ENCODE measurements around the gene L2HGDH.
"Not testable (repeated sequence)": the region's sequence is repeated elsewhere in the genome, so short reads cannot be mapped to it uniquely, and the experiment has no call there.

L2HGDH gene

GRCh38 chr14:50311972-50312733, at the start of gene L2HGDH, which contains the start of gene DMAC2L:
TSS of gene L2HGDH (minus strand) at chr14:50312229. CDS start at chr14:50312150, 79 bp downstream.
TSS of gene DMAC2L (plus strand) at chr14:50312324. CDS start at chr14:50321488, 9,164 bp downstream.
- DNase-seq (ENCODE audit: extremely low read depth in 1 of 2, low read depth in 1 of 2): peak; percentile 80 to 86

- DNase-seq (ENCODE audit: extremely low read depth in 1 of 2, low read depth in 1 of 2): no peak
These were observed 48.8 kb upstream of the L2HGDH start for GRCh38 chr14:50360851-50361250.

DNA sequence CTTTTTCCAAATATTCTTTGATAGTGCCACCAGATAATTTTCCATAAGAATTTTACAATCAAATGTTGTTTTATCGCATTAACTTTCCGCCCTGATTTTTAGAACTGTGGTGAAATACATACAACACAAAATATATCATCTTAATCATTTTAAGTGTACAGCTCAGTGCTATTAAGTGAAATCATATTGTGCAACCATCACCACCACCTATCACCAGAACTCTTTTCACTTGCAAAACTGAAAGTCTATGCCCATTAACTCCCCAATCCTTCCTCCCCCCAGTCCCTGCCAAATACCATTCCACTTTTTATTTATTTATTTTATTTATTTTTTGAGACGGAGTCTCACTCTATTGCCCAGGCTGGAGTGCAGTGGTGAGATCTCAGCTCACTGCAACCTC, 48.1 kb upstream of the L2HGDH start:
- DNase-seq (ENCODE audit: extremely low read depth in 1 of 2, low read depth in 1 of 2): no peak

DNA sequence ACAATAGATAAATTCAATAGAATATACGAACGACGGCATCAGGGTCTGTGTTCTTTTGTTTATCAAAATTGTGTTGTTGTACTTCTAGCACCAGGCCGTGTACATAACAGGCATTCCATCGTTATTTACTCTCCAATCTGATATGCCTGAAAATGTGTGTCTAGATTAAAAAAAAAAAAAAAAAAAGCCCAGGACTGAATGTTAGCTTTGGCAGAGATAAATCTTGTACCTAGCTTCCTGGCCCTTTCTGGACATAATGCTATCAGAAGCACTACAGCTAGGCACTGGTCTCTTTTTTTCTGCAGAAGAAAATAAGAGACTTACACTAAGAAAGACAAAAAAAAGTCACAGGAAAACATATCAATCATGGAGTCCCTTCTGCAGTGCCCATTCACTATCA, 47.6 kb upstream of the L2HGDH start:
- no peak for DNase-seq (ENCODE audit: extremely low read depth in 1 of 2, low read depth in 1 of 2)

GRCh38 chr14:50357753-50358395, 45.8 kb upstream of the L2HGDH start:
- DNase-seq (ENCODE audit: extremely low read depth in 1 of 2, low read depth in 1 of 2): no peak

- DNase-seq (ENCODE audit: extremely low read depth in 1 of 2, low read depth in 1 of 2): no peak
These were observed 45.1 kb upstream of the L2HGDH start for GRCh38 chr14:50357124-50357523.

DNA sequence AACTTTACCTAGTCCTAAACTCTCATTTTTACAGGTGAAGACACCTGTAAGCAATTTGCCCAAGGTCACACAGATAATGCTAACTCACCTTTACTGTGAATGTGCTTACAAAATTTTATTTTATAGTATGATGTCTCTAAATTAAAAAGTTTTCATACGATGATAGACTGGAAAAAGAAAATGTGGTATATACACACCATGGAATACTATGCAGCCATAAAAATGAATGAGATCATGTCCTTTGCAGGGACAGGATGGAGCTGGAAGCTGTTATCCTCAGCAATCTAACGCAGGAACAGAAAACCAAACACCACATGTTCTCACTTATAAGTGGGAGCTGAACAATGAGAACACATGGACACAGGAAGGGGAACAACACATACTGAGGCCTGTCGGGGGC, 44.3 kb upstream of the L2HGDH start:
- not testable (repeated sequence) for DNase-seq (ENCODE audit: extremely low read depth in 1 of 2, low read depth in 1 of 2)

GRCh38 chr14:50355692-50356091, 43.7 kb upstream of the L2HGDH start:
- DNase-seq (ENCODE audit: extremely low read depth in 1 of 2, low read depth in 1 of 2): no peak

DNA sequence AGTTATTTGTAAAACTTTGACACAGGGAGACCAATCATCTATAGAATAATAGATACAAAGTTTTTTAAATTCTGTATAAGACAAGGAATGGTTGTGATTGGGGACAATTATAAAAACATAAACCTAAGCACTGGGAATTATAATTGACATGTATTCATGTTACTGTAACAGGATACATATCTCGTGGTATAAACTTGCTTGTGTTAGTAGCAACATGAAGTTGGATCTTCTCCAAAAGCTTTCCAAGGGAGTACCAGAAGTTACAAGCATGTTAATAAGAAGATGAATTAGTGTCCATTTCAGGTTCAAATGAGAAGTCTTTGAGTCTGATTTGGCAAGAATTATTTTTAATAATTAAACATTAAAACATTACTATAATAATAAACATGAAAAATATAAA, 42.5 kb upstream of the L2HGDH start:
- no peak for DNase-seq (ENCODE audit: extremely low read depth in 1 of 2, low read depth in 1 of 2)

- DNase-seq (ENCODE audit: extremely low read depth in 1 of 2, low read depth in 1 of 2): no peak
These were observed 41.1 kb upstream of the L2HGDH start for GRCh38 chr14:50353126-50353525.

DNA sequence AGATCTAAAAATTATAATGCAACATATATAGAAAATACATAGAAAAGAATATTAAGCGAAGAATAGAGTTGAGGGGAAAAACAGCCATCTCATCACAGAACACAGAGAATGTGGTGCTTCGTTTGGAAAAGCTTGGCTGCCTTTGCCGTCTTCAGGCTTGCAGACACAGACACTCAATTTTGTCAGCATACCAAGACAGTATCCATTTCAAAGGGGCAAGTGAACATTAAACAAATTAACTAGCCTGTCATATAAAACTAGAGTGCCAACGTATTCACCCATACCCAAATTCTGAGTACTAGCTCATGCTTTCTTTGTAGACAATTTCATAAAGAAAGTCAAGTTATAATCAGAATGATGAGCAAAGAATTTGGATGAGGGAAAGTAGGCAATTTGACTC, 40.6 kb upstream of the L2HGDH start:
- DNase-seq (ENCODE audit: extremely low read depth in 1 of 2, low read depth in 1 of 2): no peak

DNA sequence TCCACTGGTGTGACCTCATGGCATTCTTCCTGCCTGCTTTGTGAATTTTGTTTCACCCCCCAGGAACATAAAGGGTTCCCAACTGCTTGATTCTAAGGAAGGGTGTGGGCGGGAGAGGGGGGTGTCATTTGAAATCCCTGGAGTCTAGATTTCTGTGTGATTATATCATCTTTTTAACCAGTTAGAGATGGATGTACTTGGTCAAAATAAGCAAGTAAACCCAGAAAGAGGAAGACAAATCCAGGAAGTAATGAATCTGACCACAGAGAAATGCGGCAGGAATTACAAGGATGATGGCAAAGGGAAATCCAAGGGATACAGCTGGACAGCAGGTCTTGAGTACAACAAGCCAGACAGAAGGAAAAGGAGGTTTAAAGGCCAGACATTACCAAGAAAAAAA, 38.9 kb upstream of the L2HGDH start:
- DNase-seq (ENCODE audit: extremely low read depth in 1 of 2, low read depth in 1 of 2): no peak

DNA sequence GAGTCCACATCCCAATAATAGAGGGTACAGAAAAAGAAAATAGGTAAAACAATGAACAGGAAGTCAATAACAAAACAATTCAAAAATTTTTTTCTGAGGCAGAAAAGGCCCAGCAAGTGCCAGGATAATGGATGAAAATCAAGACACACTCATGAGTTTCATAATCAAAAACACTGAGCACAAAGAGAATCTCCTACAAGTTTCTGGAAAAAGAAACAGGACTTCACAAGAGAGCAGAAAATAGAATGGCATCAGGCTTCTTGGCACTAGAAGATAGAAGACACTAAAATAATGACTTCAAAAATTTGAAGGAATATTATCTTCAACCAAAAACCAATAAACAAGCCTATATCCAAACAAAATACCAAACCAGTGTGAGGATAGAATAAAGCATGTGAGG, 36.9 kb upstream of the L2HGDH start:
- DNase-seq (ENCODE audit: extremely low read depth in 1 of 2, low read depth in 1 of 2): no peak

DNA sequence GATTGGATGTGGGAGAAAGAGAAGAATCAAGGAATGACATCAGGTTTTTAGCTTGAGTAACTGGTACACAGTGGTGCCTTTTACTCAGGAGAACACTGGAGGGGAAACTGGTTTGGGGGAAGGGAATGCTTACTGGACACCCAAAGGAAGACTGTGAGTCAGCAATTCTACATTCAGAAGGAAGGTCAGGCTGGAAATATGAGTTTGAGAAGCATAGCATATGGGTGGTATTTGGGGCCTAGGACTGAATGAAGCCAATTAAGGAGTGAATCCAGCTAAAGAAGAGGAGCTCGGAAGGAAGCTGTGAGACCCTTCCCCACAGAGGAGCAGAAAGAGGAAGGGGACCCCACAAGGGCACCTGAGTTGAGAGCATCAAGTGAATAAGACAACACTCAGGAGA, 35.5 kb upstream of the L2HGDH start:
- DNase-seq (ENCODE audit: extremely low read depth in 1 of 2, low read depth in 1 of 2): no peak

GRCh38 chr14:50345846-50346422, 33.9 kb upstream of the L2HGDH start:
- DNase-seq (ENCODE audit: extremely low read depth in 1 of 2, low read depth in 1 of 2): no peak

DNA sequence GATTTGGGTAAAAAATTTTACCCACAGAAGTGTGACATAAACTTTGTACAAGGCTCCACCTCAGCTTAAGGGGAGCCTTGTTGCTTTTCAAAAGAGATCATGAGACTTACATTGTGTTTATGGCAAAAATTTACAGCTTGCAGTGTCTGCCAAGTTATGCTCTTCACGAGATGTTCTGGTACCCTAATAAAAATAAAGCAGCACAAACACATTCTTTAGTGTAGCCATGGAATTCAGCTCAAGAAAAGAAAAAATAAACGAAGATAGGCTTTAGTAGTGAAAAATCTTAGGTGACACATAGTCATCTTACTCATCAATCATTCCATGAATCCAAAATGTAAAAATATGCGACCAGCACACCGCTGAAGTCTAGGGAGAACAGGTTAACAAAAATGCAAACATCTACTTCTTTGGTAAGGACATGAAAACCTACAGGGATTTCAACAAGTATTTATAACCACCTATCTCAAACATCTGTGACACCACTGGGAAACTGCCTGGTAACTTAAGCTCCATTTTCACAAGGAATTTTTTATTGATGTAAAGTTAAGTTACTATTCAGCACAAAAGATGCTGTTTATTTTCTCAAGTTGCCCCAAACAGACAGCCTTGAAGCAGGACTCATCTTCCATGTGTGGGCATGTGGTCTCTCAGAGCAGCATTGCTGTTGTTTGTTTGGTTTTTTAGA, 33.0 kb upstream of the L2HGDH start:
- DNase-seq (ENCODE audit: extremely low read depth in 1 of 2, low read depth in 1 of 2): no peak

DNA sequence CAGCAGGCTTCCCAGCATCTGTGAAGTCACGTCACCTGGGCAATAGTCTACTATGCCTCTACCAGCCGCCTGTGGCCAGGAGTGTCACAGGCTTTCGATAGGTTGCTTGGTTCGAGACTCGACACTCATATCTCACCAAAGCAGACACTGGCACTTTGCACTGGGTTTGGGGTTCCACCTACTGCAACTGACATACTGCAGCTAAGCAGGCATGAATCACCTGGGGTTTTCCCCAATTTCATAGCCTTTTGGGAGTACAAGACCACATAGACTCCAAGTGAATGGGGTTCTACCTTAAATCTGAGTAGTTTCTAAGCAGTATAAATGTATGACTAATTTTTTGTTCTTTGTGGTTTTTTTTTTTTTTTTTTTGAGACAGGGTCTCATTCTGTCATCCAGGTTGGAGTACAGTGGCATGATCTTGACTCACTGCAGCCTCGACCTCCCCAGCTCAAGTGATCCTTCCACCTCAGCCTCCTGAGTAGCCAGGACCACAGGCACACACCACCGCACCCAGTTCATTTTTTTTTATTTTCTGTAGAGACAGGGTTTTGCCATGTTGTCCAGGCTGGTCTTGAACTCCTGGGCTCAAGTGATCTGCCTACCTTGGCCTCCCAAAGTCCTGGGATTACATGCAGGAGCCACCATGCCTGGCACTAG, 32.2 kb upstream of the L2HGDH start:
- DNase-seq (ENCODE audit: extremely low read depth in 1 of 2, low read depth in 1 of 2): peak; percentile 56 to 81

- DNase-seq (ENCODE audit: extremely low read depth in 1 of 2, low read depth in 1 of 2): no peak
These were observed 31.4 kb upstream of the L2HGDH start for GRCh38 chr14:50343434-50343833.

- DNase-seq (ENCODE audit: extremely low read depth in 1 of 2, low read depth in 1 of 2): peak in 1 of 2 donors; percentile 32
These were observed 30.4 kb upstream of the L2HGDH start for GRCh38 chr14:50342221-50343078.

- no peak for DNase-seq (ENCODE audit: extremely low read depth in 1 of 2, low read depth in 1 of 2)
These were observed 28.9 kb upstream of the L2HGDH start for GRCh38 chr14:50340963-50341362.
